ENCODE results near the gene WIPF1.

The WIPF1 gene

GRCh38 chr2:174595116-174595809, 2.3 kb downstream of the WIPF1 start:
- Histone ChIP-seq H3K36me3 (ENCODE audit: insufficient read depth, low read length) (no peaks in the 10 kb centered on the region), H3K4me1 (ENCODE audit: insufficient read depth, low read length) (peaks cover 11% of the 10 kb centered on the region), H3K9ac (ENCODE audit: low read depth, low read length) (no peak overlapping the region), H3K9me3 (ENCODE audit: control insufficient read depth, insufficient read depth, low read length) (0 out of 2 replicates have a peak, but pooled peaks cover under 1% of the 10 kb centered on the region)

- H3K9me3 ChIP-seq (ENCODE audit: control insufficient read depth, insufficient read depth, low read length): no peaks in the 10 kb centered on the region
- no peak overlapping the region for H3K9ac ChIP-seq (ENCODE audit: low read depth, low read length)
- H3K4me1 ChIP-seq (ENCODE audit: insufficient read depth, low read length): peaks cover 11% of the 10 kb centered on the region
- no peaks in the 10 kb centered on the region for H3K36me3 ChIP-seq (ENCODE audit: insufficient read depth, low read length)
Measured at GRCh38 chr2:174594456-174594855, 3.1 kb downstream of the WIPF1 start.

DNA sequence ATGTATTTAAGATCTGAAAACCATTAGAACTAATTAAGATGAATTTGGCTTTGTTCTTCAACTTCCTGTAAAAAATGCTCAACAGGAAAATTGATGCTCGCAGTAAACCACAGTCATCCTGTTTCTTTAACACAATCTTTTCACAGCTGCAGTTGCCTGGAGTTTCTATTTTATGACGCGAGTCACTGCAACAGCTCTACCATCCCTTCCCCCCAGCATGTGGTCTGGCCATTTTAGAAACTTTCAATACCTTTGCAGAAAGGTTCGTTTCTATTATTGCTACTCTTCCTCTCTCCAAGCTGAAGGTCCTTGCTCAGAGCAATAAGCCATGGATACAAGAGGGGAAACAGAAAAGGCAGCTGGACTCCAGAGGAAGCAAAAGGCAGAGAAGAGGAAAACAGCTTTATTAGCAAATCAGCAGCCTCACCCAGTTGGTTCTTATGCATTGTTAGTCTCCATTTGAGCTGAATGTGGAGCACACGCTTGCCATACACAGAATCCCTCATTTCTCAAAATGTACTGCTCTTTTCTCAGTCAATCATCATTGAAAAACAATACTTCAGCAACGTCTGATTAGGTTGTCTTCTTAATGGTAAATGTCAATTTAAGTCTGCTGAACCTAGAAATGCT, 3.9 kb downstream of the WIPF1 start:
- H3K9ac ChIP-seq (ENCODE audit: low read depth, low read length): peak overlapping the region; percentile 22; the same call in 1 of the 2 replicates
- no peaks in the 10 kb centered on the region for H3K9me3 ChIP-seq (ENCODE audit: control insufficient read depth, insufficient read depth, low read length)
- H3K4me1 ChIP-seq (ENCODE audit: insufficient read depth, low read length): peaks cover 11% of the 10 kb centered on the region
- H3K36me3 ChIP-seq (ENCODE audit: insufficient read depth, low read length): no peaks in the 10 kb centered on the region

DNA sequence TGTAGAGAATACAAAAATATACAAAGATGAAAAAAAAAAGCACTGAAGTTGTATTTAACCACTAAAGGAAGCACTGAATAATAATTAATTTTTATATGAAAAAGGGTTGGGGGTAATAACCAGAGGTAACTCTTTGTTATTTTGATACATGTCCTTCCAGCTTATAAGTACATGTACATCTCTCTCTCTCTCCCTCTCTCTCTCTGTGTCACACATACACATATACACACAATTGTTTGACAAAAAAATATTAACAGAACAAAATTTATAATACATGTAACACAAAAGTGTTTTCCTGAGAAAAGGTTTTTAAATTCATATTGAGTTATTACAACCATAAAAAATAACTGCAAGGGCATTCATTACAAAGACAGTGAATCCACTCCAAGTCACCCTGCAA, 4.6 kb downstream of the WIPF1 start:
- Histone ChIP-seq H3K9me3 (ENCODE audit: control insufficient read depth, insufficient read depth, low read length) (no peaks in the 10 kb centered on the region), H3K4me1 (ENCODE audit: insufficient read depth, low read length) (peaks cover 11% of the 10 kb centered on the region), H3K36me3 (ENCODE audit: insufficient read depth, low read length) (no peaks in the 10 kb centered on the region), H3K9ac (ENCODE audit: low read depth, low read length) (no peak overlapping the region)

DNA sequence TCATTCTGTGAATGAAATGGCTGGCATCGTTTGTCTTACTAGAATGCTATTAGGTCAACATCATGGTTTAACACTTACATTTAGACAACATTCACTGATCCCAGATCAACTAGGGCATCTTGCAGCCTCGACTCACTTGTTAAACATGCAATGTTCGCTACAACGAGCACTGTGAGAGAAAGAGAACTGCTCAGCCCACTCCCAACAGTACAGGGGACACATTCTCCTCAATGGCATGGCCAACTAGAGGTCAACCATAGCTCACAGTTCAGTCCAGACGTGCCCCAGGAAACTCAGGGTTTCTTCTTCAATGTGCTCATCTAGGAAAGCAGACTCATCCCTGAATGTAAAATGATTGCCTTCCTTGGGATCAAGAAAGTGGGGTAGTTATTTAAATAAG, 5.9 kb downstream of the WIPF1 start:
- no peaks in the 10 kb centered on the region for H3K9me3 ChIP-seq (ENCODE audit: control insufficient read depth, insufficient read depth, low read length)
- H3K36me3 ChIP-seq (ENCODE audit: insufficient read depth, low read length): no peaks in the 10 kb centered on the region
- no peak overlapping the region for H3K9ac ChIP-seq (ENCODE audit: low read depth, low read length)
- peaks cover 14% of the 10 kb centered on the region for H3K4me1 ChIP-seq (ENCODE audit: insufficient read depth, low read length)

- H3K9me3 ChIP-seq (ENCODE audit: control insufficient read depth, insufficient read depth, low read length): no peaks in the 10 kb centered on the region
- H3K9ac ChIP-seq (ENCODE audit: low read depth, low read length): no peak overlapping the region
- H3K36me3 ChIP-seq (ENCODE audit: insufficient read depth, low read length): no peaks in the 10 kb centered on the region
- H3K4me1 ChIP-seq (ENCODE audit: insufficient read depth, low read length): peaks cover 20% of the 10 kb centered on the region
Measured at GRCh38 chr2:174590928-174591648, 6.5 kb downstream of the WIPF1 start.

GRCh38 chr2:174590346-174590745, 7.3 kb downstream of the WIPF1 start:
- H3K36me3 ChIP-seq (ENCODE audit: insufficient read depth, low read length): no peaks in the 10 kb centered on the region

DNA sequence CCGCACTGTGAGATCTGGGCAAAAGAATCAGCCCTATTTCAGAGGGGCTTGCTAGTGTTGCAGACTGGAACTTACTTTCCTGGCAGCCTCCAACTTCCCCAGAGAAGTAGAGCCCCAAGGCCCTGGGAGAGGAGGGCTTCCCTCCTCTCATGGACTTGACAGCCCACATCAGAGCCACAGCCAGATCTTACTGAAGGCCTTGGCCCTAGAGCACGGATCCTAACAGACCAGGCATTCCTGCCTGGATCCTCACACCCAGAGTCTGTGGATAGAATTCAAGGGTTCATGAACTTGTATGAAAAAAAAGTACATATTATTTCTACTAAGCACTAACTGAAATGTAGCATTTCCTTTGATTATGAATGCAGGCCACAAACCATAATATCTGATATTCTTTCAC, 8.3 kb downstream of the WIPF1 start:
- H3K9ac ChIP-seq (ENCODE audit: low read depth, low read length): no peak overlapping the region
- H3K36me3 ChIP-seq (ENCODE audit: insufficient read depth, low read length): no peaks in the 10 kb centered on the region
- peaks cover 26% of the 10 kb centered on the region for H3K4me1 ChIP-seq (ENCODE audit: insufficient read depth, low read length)
- H3K9me3 ChIP-seq (ENCODE audit: control insufficient read depth, insufficient read depth, low read length): no peaks in the 10 kb centered on the region

More at GRCh38 chr2:174590346-174590745, 7.3 kb downstream of the WIPF1 start:
- Histone ChIP-seq H3K9ac (ENCODE audit: low read depth, low read length) (no peak overlapping the region), H3K4me1 (ENCODE audit: insufficient read depth, low read length) (peaks cover 26% of the 10 kb centered on the region), H3K9me3 (ENCODE audit: control insufficient read depth, insufficient read depth, low read length) (no peaks in the 10 kb centered on the region)

GRCh38 chr2:174588463-174588862, 9.1 kb downstream of the WIPF1 start:
- Histone ChIP-seq H3K9me3 (ENCODE audit: control insufficient read depth, insufficient read depth, low read length) (no peaks in the 10 kb centered on the region), H3K36me3 (ENCODE audit: insufficient read depth, low read length) (no peaks in the 10 kb centered on the region), H3K9ac (ENCODE audit: low read depth, low read length) (no peak overlapping the region), H3K4me1 (ENCODE audit: insufficient read depth, low read length) (peaks cover 19% of the 10 kb centered on the region)

DNA sequence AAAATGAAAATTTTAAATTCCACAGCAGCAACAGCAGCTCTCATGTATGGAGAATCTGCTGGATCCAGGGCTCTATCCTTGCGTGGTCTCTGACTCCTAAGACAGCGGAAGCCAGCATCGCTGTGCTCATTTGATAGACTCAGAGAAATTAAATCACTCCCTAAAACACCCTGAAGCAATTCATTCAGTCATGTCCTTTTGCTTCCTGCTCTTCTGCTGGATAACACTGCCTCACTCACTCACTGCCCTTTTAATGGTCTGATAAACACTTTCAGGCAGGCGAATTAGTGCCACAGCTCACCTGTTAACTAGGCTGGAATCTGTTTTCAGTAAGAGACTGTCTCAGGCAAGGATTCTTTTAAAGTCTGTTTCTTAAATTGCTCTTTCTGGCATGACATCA, 10.0 kb downstream of the WIPF1 start:
- Histone ChIP-seq H3K4me1 (ENCODE audit: insufficient read depth, low read length) (peaks cover 19% of the 10 kb centered on the region), H3K9me3 (ENCODE audit: control insufficient read depth, insufficient read depth, low read length) (no peaks in the 10 kb centered on the region), H3K36me3 (ENCODE audit: insufficient read depth, low read length) (no peaks in the 10 kb centered on the region), H3K9ac (ENCODE audit: low read depth, low read length) (no peak overlapping the region)

GRCh38 chr2:174586418-174587295, 10.9 kb downstream of the WIPF1 start:
- Histone ChIP-seq H3K9ac (ENCODE audit: low read depth, low read length) (no peak overlapping the region), H3K36me3 (ENCODE audit: insufficient read depth, low read length) (no peaks in the 10 kb centered on the region)

DNA sequence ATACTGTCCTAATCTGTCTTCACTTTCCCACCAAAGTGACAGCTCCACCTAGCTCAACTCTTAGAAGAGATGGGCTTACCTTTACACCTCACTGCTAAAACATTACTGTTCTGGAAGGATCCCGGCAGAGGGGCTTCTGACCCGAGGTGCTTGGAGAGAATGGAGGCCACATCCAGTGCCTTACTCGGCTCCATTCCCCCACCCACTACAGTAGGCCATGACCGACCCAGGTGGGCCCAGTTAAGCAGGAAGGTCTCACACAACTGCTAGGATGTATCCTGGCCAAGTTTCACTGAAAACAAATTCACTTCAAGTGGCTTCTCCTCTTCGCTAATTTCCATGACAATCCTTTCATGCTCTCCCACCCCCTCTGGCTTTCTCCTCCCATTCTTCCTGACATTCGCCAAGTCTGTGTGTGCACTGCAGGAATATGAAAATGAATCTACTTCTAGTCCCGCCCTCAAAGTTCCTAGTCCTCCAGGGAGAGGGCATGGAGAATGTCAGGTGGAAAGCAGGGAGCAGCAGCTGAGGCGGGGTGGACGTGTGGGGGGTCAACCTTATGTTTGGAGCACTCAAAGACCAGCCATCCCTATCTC, 11.8 kb downstream of the WIPF1 start:
- Histone ChIP-seq H3K9me3 (ENCODE audit: control insufficient read depth, insufficient read depth, low read length) (no peaks in the 10 kb centered on the region), H3K9ac (ENCODE audit: low read depth, low read length) (no peak overlapping the region), H3K4me1 (ENCODE audit: insufficient read depth, low read length) (peaks cover 19% of the 10 kb centered on the region), H3K36me3 (ENCODE audit: insufficient read depth, low read length) (no peaks in the 10 kb centered on the region)

More at GRCh38 chr2:174586418-174587295, 10.9 kb downstream of the WIPF1 start:
- no peaks in the 10 kb centered on the region for H3K9me3 ChIP-seq (ENCODE audit: control insufficient read depth, insufficient read depth, low read length)
- peaks cover 19% of the 10 kb centered on the region for H3K4me1 ChIP-seq (ENCODE audit: insufficient read depth, low read length)

- Histone ChIP-seq H3K9me3 (ENCODE audit: control insufficient read depth, insufficient read depth, low read length) (no peaks in the 10 kb centered on the region), H3K36me3 (ENCODE audit: insufficient read depth, low read length) (no peaks in the 10 kb centered on the region), H3K9ac (ENCODE audit: low read depth, low read length) (no peak overlapping the region), H3K4me1 (ENCODE audit: insufficient read depth, low read length) (peaks cover 19% of the 10 kb centered on the region)
Measured at GRCh38 chr2:174585146-174585545, 12.5 kb downstream of the WIPF1 start.

- Histone ChIP-seq H3K9ac (ENCODE audit: low read depth, low read length) (no peak overlapping the region), H3K4me1 (ENCODE audit: insufficient read depth, low read length) (peaks cover 13% of the 10 kb centered on the region), H3K9me3 (ENCODE audit: control insufficient read depth, insufficient read depth, low read length) (no peaks in the 10 kb centered on the region), H3K36me3 (ENCODE audit: insufficient read depth, low read length) (no peaks in the 10 kb centered on the region)
Measured at GRCh38 chr2:174581491-174581890, 16.1 kb downstream of the WIPF1 start.
